Stomach (tissue), 9 donors: ENCODE data around the gene CHRM5. TPM values are rescaled to one million over a fixed set of nuclear protein-coding genes. Genes with fewer than 3 reads are reported as not detected.
A peak's percentile ranks its signal among the peaks of the same experiment; 100 is the strongest.

ENCODE experiments used
- DNase-seq, 2 donors: peaks; one replicate each; pipeline versions ENCODE4 v3.0.0 to v3.0.0-alpha.2; 2013 to 2019
- H3K27ac ChIP-seq, 5 donors: fragments of 200-600 bp in 4 of 5; sonication (generic) in 4 of 5; one replicate each; pipeline ENCODE4 v1.5.1; 2013 to 2019; ENCODE audit warnings: mild to moderate bottlenecking in 1 of 5, moderate library complexity in 1 of 5
- H3K27me3 ChIP-seq, 3 donors: fragments of 200-600 bp; sonication (generic); one replicate each; pipeline ENCODE4 v1.5.1; 2017 to 2019; ENCODE audit warnings: mixed run types in 1 of 3
- H3K36me3 ChIP-seq, 4 donors: fragments of 200-600 bp; sonication (generic); 1 replicate in 3 of 4; 2 replicates in 1 of 4; pipeline ENCODE4 v1.5.1; 2016 to 2019
- H3K4me1 ChIP-seq, 4 donors: fragments of 200-600 bp; sonication (generic); one replicate each; pipeline ENCODE4 v1.5.1; 2016 to 2019
- H3K4me3 ChIP-seq, 4 donors: fragments of 200-600 bp; sonication (generic) in 3 of 4; one replicate each; pipeline ENCODE4 v1.5.1; 2016 to 2019; ENCODE audit warnings: mild to moderate bottlenecking in 1 of 4
- H3K9me3 ChIP-seq, 4 donors: fragments of 200-600 bp; sonication (generic); one replicate each; pipeline ENCODE4 v1.5.1; 2016 to 2019
- CTCF ChIP-seq, 7 experiments: fragments of 450-650 bp in 4 of 7; fragments of 200-600 bp in 3 of 7; sonication (generic) in 3 of 7; IDR thresholded peaks; one replicate each; pipeline ENCODE4 v1.5.1; 2016 to 2019; ENCODE audit warnings: antibody characterized with exemption in 7 of 7, control low read depth in 2 of 7, mild to moderate bottlenecking in 1 of 7
- EP300 ChIP-seq: sonication (generic); formaldehyde crosslinking; IDR thresholded peaks from one replicate; pipeline ENCODE4 v1.6.1; 2017; ENCODE audit warnings: antibody characterized with exemption
- POLR2A ChIP-seq, 4 donors: fragments of 450-650 bp; IDR thresholded peaks; one replicate each; pipeline ENCODE4 v1.6.1; 2016; ENCODE audit warnings: antibody characterized with exemption in 4 of 4, control low read depth in 2 of 4, mild to moderate bottlenecking in 1 of 4, moderate library complexity in 1 of 4
- POLR2AphosphoS5 ChIP-seq, 3 donors: sonication (generic); formaldehyde crosslinking; IDR thresholded peaks; one replicate each; pipeline ENCODE4 v1.6.1; 2016; ENCODE audit warnings: antibody characterized with exemption in 3 of 3
- WGBS, 5 donors: extraction: QIAGEN DNeasy Blood & Tissue Kit in 3 of 5; methylation state at CpG; one replicate each; pipeline versions ENCODE4 v1.1.5 to v1.1.7; 2013 to 2018; 5-methylcytosine and 5-hydroxymethylcytosine counted together
- intact Hi-C: fragments of 100-400 bp; cut with DNase I; formaldehyde crosslinking; loops from one replicate; pipeline ENCODE4 v1.15.1; 2023; ENCODE audit warnings: low total_unique reads
- polyA plus RNA-seq, 3 donors: library from polyadenylated mRNA; stranded (reverse); fragments of 200-250 nt; gene quantifications; one replicate each; pipeline ENCODE4 v1.2.3, GENCODE V29; 2013
- total RNA-seq, 5 donors: library from RNA; depleted of rRNA; stranded (reverse); fragments of >200 nt; gene quantifications; one replicate each; pipeline versions ENCODE4 v1.1.0 to v1.2.3, GENCODE V29; 2014 to 2016
- donor health status: healthy with polysubstance abuse.
- donor health status: Bipolar disorder and iron deficiency.
- donor health status: healthy.

The CHRM5 gene
- total and polyA plus RNA-seq, 8 donors = not detected

- no peak for DNase-seq
- 0% methylated on average over 1 of the region's 1 CpG for WGBS, 5 donors
These were observed 96.1 kb downstream of the CHRM5 start for GRCh38 chr15:34064438-34064837.

GRCh38 chr15:34065261-34065660 is 97.0 kb downstream of the CHRM5 start:
- H3K9me3 ChIP-seq = no peaks in the 10 kb centered on the region
- intact Hi-C loops = no loop called here
- H3K4me1 ChIP-seq = peaks cover 0 to 7% (median 3%) of the 10 kb centered on the region in 4 donors
- 83 to 94% (median 89%) methylated on average over 3 of the region's 3 CpGs for WGBS, 5 donors
- TF ChIP-seq EP300 (no peak), CTCF (IDR thresholded peaks at IDR 0.05) (no peak), POLR2AphosphoS5 (IDR thresholded peaks at IDR 0.05) (no peak), POLR2A (IDR thresholded peaks at IDR 0.05) (no peak)
- no peaks in the 10 kb centered on the region for H3K36me3 ChIP-seq
- no peak overlapping the region for H3K4me3 ChIP-seq
- H3K27ac ChIP-seq = no peak overlapping the region
- no peaks in the 10 kb centered on the region for H3K27me3 ChIP-seq
- no peak for DNase-seq

More at GRCh38 chr15:34064438-34064837, 96.1 kb downstream of the CHRM5 start:
- intact Hi-C loops = no loop called here
- Histone ChIP-seq H3K27ac (no peak overlapping the region), H3K4me3 (no peak overlapping the region), H3K9me3 (no peaks in the 10 kb centered on the region), H3K36me3 (no peaks in the 10 kb centered on the region), H3K4me1 (peaks cover 0 to 7% (median 3%) of the 10 kb centered on the region in 4 donors), H3K27me3 (no peaks in the 10 kb centered on the region)
- TF ChIP-seq CTCF (IDR thresholded peaks at IDR 0.05) (no peak), POLR2A (IDR thresholded peaks at IDR 0.05) (no peak), EP300 (no peak), POLR2AphosphoS5 (IDR thresholded peaks at IDR 0.05) (no peak)

- intact Hi-C loops = no loop called here
- no peaks in the 10 kb centered on the region for H3K36me3 ChIP-seq
- TF ChIP-seq CTCF (IDR thresholded peaks at IDR 0.05) (no peak), POLR2A (IDR thresholded peaks at IDR 0.05) (no peak), EP300 (no peak), POLR2AphosphoS5 (IDR thresholded peaks at IDR 0.05) (no peak)
- H3K9me3 ChIP-seq = no peaks in the 10 kb centered on the region
- 75 to 80% (median 78%) methylated on average over 8 of the region's 8 CpGs for WGBS, 5 donors
- H3K4me3 ChIP-seq = no peak overlapping the region
- no peak overlapping the region for H3K27ac ChIP-seq
- peak in 1 of 2 donors; percentile 10 for DNase-seq
- H3K27me3 ChIP-seq = no peaks in the 10 kb centered on the region
- H3K4me1 ChIP-seq = peaks cover 0 to 7% (median 3%) of the 10 kb centered on the region in 4 donors
These were observed 97.6 kb downstream of the CHRM5 start for GRCh38 chr15:34065941-34066340.

- H3K27me3 ChIP-seq = no peaks in the 10 kb centered on the region
- H3K9me3 ChIP-seq = no peaks in the 10 kb centered on the region
- no peak overlapping the region for H3K27ac ChIP-seq
- no peak for TF ChIP-seq CTCF (IDR thresholded peaks at IDR 0.05)
- TF ChIP-seq EP300 = no peak
- no peak for TF ChIP-seq POLR2AphosphoS5 (IDR thresholded peaks at IDR 0.05)
- no peak for TF ChIP-seq POLR2A (IDR thresholded peaks at IDR 0.05)
- no peak overlapping the region for H3K4me3 ChIP-seq
- DNase-seq = no peak
- intact Hi-C loops = no loop called here
- no peaks in the 10 kb centered on the region for H3K4me1 ChIP-seq
- WGBS, 5 donors = 77 to 84% (median 81%) methylated on average over 6 of the region's 6 CpGs
- H3K36me3 ChIP-seq = no peaks in the 10 kb centered on the region
These were observed 101.7 kb downstream of the CHRM5 start for GRCh38 chr15:34070003-34070402.
